ENCODE data around the gene SLC49A3. TPM values are rescaled to one million over a fixed set of nuclear protein-coding genes. Genes with fewer than 3 reads are reported as not detected.
"Not testable (repeated sequence)": the region's sequence is repeated elsewhere in the genome, so short reads cannot be mapped to it uniquely, and the experiment has no call there.

Gene SLC49A3
- total RNA-seq, 3 donors from 2014 or later, result 14.4 to 22.3 (median 18.3) TPM

DNA sequence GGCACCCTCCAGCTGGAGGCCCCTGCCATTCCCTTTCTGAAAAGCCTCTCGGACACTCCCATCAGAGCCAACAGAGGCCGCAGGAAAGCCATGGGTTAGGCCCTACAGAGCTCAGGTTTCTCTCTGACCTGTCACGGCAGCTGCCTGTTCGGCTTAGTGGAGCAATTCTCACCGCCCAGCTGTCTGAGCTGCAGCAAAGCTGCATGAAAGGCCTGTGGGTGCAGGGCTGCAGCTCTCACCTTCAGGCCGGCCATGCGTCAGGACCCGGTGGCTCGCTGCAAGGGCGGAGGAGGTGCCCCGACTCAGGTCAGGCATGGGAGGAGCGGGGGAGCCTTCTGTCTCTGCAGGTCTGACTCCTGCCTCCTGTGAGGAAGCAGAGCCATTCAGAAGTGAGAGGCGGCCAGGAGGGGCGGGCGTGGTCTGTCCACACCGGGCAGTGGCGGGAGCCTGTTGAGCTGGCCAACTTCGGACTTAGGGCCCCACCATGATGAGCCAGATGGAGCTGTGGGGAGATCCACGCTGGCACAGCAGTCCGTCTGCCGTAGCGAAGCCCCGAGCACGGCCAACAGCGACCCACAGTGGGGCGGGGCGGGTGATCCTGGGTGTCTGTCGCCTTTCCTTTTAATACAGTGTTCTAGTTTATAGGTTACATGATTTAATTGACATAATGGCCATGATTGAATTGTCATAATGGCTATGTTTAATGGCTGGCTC lies 40.2 kb downstream of the SLC49A3 start:
- Histone ChIP-seq H3K36me3 (no peaks in the 10 kb centered on the region), H3K4me1 (no peaks in the 10 kb centered on the region), H3K27ac (no peak overlapping the region), H3K9me3 (no peaks in the 10 kb centered on the region), H3K27me3 (peaks cover 0 to 43% of the 10 kb centered on the region in 2 donors), H3K4me3 (no peak overlapping the region)
- intact Hi-C loops (cut with DNase I; ENCODE audit: low total_unique reads), result no loop called here
- no peak for DNase-seq (ENCODE audit: low spot score in 2 of 2)
- TF ChIP-seq, protein P1, sequence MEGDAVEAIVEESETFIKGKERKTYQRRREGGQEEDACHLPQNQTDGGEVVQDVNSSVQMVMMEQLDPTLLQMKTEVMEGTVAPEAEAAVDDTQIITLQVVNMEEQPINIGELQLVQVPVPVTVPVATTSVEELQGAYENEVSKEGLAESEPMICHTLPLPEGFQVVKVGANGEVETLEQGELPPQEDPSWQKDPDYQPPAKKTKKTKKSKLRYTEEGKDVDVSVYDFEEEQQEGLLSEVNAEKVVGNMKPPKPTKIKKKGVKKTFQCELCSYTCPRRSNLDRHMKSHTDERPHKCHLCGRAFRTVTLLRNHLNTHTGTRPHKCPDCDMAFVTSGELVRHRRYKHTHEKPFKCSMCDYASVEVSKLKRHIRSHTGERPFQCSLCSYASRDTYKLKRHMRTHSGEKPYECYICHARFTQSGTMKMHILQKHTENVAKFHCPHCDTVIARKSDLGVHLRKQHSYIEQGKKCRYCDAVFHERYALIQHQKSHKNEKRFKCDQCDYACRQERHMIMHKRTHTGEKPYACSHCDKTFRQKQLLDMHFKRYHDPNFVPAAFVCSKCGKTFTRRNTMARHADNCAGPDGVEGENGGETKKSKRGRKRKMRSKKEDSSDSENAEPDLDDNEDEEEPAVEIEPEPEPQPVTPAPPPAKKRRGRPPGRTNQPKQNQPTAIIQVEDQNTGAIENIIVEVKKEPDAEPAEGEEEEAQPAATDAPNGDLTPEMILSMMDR (IDR thresholded peaks at IDR 0.05), result no peak
- TF ChIP-seq POLR2AphosphoS5 (IDR thresholded peaks at IDR 0.05) (no peak), POLR2A (IDR thresholded peaks at IDR 0.05) (no peak)

GRCh38 chr4:647481-647880 lies 41.5 kb downstream of the SLC49A3 start:
- TF ChIP-seq POLR2AphosphoS5 (IDR thresholded peaks at IDR 0.05), result no peak
- TF ChIP-seq, protein P1 (IDR thresholded peaks at IDR 0.05), result no peak
- H3K27me3 ChIP-seq, result peaks cover 0 to 43% of the 10 kb centered on the region in 2 donors
- intact Hi-C loops (cut with DNase I; ENCODE audit: low total_unique reads), result no loop called here

GRCh38 chr4:646460-646859 lies 42.5 kb downstream of the SLC49A3 start:
- no peaks in the 10 kb centered on the region for H3K36me3 ChIP-seq
- intact Hi-C loops (cut with DNase I; ENCODE audit: low total_unique reads), result no loop called here
- H3K27ac ChIP-seq, result no peak overlapping the region
- H3K9me3 ChIP-seq, result peaks cover 0 to 3% of the 10 kb centered on the region in 2 donors
- no peaks in the 10 kb centered on the region for H3K4me1 ChIP-seq
- no peak for TF ChIP-seq POLR2AphosphoS5 (IDR thresholded peaks at IDR 0.05)
- TF ChIP-seq, protein P1 (IDR thresholded peaks at IDR 0.05), result no peak
- TF ChIP-seq POLR2A (IDR thresholded peaks at IDR 0.05), result no peak
- DNase-seq (ENCODE audit: low spot score in 2 of 2), result no peak
- peak overlapping the region in 1 of 3 donors; percentile 15 for H3K4me3 ChIP-seq
- H3K27me3 ChIP-seq, result peaks cover 0 to 34% of the 10 kb centered on the region in 2 donors

More at GRCh38 chr4:647481-647880, 41.5 kb downstream of the SLC49A3 start:
- Histone ChIP-seq H3K36me3 (no peaks in the 10 kb centered on the region), H3K4me1 (no peaks in the 10 kb centered on the region), H3K4me3 (no peak overlapping the region), H3K9me3 (no peaks in the 10 kb centered on the region), H3K27ac (no peak overlapping the region)
- no peak for DNase-seq (ENCODE audit: low spot score in 2 of 2)

GRCh38 chr4:642366-642765 lies 46.6 kb downstream of the SLC49A3 start:
- H3K27ac ChIP-seq; intact Hi-C loops (cut with DNase I; ENCODE audit: low total_unique reads); H3K4me3 ChIP-seq; H3K9me3 ChIP-seq; DNase-seq (ENCODE audit: low spot score in 2 of 2); H3K4me1 ChIP-seq; H3K36me3 ChIP-seq: not testable (repeated sequence)
- peaks cover 0 to 18% of the 10 kb centered on the region in 2 donors for H3K27me3 ChIP-seq

DNA sequence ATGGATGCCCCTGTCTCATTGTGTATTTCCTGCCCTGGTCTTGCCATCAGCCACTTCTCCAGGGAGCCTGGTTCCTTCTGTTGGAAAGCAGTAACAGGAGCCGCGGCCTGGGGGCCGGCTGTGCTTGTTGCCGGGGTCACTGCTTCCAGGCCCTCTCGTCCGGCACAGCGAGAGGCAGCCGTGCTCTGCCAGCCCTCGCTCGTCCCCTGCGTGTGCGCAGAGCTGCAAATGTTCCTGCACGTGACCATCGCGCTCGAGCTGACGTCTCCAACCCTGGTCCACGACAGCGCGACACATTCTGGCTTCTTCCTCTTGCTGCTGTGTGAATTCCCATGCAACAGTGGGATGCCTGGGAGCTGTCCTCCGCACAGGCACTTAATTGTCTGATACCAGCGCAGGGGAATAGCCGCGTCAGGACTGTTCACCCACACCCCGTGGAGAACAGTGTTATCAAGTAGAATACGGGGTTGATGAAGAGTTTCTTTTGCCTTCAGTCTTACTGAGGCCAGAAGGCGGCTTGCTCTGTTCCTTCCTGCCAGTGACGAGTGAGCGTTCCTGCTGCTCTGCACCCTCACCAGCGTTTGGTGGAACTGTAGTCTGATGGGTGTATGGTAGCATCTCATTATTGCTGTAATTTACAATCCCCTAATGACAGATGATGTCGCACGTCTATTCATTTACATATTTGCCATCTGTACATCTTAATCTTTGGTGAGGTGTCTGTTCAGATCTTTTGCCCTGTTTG lies 51.2 kb downstream of the SLC49A3 start:
- no peaks in the 10 kb centered on the region for H3K36me3 ChIP-seq
- no peak overlapping the region for H3K4me3 ChIP-seq
- H3K4me1 ChIP-seq, result no peaks in the 10 kb centered on the region
- TF ChIP-seq, protein P1 (IDR thresholded peaks at IDR 0.05), result no peak
- TF ChIP-seq POLR2AphosphoS5 (IDR thresholded peaks at IDR 0.05) (no peak), POLR2A (IDR thresholded peaks at IDR 0.05) (no peak)
- intact Hi-C loops (cut with DNase I; ENCODE audit: low total_unique reads), result no loop called here
- H3K27ac ChIP-seq, result no peak overlapping the region
- no peak for DNase-seq (ENCODE audit: low spot score in 2 of 2)
- peaks cover 0 to 4% of the 10 kb centered on the region in 2 donors for H3K9me3 ChIP-seq
- peaks cover 0 to 39% of the 10 kb centered on the region in 2 donors for H3K27me3 ChIP-seq

Data from breast epithelium (tissue), 4 donors.